GM19463 (cell line): Measurements from ENCODE around the gene SLC2A11.

Experiments
- ATAC-seq: cut with Tn5 transposase; IDR thresholded peaks from one replicate; pipeline ENCODE4 v1.9.1; 2021; ENCODE audit warnings: mild to moderate bottlenecking, moderate library complexity; ENCODE audit not compliant: unreplicated experiment

Gene SLC2A11

DNA sequence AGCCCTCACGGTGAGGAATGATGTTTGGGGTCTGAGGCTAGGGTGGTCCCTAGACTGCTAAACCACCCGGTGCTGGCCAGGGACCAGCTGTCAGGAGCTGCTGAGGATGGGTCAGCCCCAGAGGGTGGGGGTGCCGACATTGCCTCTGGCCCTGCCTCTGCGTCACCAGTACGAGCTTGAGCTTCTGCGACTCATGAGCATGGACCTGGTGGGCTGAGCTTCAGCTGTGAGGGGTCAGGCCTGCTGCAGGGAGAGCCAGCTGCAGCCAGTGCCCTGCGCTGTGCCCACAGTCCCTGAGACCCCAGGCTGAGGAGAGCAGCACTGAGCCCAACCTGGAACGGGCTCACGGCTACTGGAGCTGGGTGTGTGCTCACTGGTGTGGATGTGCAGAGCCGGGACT, 25.9 kb upstream of the SLC2A11 start:
- no peak for ATAC-seq

DNA sequence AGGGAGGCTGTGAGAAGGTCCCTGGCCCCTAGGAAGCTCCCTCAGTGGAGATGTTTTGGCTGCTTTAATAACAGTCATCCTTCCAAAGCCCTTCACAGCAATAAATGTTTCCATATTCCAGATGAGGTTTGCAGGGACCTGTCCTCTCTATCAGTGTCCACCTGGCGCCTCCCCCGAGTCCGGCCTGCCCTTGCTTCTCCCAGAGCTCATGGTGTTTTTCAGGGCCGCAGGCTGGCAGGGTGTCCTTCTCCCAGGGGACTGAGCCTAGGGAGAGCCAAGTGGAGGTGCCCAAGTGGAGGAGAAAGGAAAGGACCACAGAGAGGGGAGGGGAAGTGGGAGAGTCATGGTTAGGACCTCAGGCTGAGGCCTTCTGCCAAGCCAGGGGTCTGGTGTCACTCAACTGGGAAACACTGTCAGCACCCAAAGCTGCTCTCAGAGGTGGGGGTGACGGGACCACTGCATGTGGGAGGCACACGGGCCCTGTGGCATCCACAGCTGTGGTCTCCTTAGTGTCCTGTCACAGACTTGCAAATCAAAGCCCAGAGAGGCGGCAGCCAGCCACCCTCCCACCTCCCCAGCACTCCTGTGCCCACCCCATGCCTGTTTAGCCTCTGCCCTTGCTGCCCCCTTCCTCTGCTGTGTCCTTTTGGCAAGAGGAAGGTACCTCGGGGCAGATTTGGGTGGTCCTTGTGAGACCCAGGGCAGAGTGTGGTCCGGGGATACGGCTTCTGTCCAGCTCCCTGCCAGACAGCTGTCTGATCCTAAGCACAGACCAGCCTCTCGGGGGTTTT, 25.3 kb upstream of the SLC2A11 start:
- ATAC-seq: no peak

- ATAC-seq: no peak
Measured at GRCh38 chr22:23833017-23833751, 24.5 kb upstream of the SLC2A11 start.

GRCh38 chr22:23833911-23834317, 23.8 kb upstream of the SLC2A11 start:
- no peak for ATAC-seq

- no peak for ATAC-seq
Measured at GRCh38 chr22:23834406-23834792, 23.3 kb upstream of the SLC2A11 start.

DNA sequence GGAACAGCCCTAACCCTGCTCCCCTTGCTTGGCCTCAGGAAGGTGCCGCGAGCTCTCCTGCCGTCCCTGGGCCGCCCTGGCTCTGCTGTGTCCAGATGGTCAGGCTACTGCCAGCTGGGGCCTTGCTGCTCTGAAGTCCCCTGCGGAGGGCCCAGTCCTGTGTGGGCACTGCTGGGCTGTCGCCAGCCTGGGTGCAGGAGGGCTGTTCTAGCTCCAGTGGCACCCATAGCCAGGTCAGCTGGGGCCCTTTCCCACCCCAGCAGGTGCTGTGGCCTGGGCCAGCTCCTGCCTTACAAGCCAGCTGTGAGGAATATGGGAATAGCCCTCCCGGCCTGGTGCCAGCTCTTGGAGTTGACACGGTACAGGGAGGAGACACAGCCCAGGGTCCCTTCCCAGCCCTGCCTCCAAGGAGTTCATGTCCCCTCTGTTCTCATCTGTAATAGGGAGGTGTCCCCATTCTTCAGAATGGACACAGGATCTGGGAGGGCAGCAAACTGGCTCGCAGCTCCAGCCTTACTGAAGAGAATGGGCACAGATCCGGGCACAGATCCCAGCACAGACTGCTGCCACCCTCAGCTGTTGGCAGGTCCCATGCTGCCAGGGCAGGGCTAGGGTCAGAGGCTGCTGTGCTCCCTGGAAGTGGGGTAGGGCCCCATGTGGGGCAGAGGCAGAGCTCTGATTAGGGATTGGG, 22.7 kb upstream of the SLC2A11 start:
- ATAC-seq: no peak

DNA sequence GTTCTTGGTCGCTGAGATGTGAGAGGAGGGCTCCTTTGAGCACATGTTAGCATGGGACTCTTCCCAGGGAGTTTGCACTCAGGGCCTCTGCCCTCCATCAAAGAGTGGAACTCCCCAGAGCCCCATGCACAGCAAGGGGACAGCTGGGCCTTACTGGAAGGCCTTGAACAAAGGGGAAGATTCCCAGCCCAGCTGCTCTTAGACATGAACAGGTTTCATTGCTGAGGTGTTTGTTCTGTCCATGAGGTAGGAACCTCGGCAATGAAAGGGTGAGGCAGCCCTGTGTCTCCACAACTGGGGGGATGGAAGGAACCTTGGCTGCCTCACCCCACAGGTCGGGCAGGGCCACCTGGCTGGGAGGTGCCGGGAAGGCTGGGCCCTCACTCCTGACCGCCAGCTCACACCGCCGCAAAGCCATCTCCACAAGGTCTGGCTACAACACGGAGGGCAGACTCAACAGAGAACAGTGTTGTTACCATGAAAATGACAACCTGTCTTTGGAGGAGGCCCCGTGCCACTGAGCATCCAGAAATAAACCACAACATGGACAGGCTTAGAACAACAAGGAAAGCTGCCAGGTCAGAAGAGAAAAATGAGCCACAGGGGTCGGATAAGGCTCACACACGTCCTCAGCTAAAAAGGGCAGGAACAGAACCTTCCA, 22.1 kb upstream of the SLC2A11 start:
- ATAC-seq: no peak

GRCh38 chr22:23836281-23836680, 21.4 kb upstream of the SLC2A11 start:
- no peak for ATAC-seq

- no peak for ATAC-seq
Measured at GRCh38 chr22:23836692-23837495, 20.8 kb upstream of the SLC2A11 start.

DNA sequence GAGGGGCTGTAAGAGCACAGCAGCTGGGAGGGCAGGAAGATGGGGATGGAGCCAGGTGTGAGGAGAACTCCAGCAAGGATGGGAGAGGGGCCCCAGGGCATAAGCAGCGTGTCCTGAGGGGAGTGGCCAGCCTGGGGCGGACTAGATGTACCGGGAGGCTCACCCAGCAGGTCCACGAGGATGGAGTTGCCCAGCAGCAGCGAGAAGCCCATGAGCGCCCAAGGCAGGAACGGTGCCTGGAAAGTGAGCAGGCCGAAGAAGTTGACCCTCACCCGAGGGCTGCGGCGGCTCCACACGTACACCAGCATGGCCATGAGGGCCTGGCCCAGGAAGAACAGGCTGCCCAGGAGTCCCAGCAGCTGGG, 20.2 kb upstream of the SLC2A11 start:
- ATAC-seq: no peak

- ATAC-seq: no peak
Measured at GRCh38 chr22:23837911-23838680, 19.6 kb upstream of the SLC2A11 start.

DNA sequence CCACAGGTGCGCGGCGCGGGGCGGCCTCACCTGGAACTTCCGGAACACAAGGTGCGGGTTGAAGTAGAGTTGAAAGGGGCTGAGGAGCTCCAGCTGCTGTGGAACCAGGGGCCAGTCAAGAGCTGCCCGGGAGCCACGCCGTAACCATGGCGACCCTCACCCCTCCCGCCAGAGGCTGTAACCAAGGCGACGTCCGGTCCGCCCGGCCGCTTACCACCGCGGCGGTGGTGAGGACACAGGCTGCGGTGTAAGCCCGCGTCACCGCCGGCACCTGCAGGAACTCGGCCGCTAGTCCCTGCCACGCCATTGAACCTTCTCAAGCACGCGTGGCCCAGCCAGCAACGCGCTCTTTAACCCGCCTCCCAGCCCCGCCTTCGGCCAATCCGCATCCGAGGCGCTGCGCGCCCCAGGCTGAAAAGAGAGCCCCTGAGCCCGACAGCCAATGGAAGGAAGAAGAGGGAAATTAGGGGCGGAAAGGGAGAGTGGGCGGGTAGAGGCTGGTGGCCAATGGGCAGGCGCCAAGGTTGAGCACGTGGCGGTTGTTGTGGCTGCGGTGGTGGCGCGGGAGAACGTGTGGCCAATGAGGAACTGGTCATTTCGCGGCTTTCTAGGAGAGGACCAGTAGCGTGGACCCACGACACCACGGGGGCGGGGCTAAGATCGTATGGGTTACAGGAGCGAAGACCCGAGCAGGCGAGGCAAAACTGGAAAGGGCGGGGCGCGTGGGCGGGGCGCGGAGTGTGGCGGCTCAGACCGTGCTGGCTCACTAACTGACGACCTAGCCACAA, 18.8 kb upstream of the SLC2A11 start, which contains the start of gene DERL3:
DERL3 (minus strand) TSS at position 326 of the 788 bp plus-strand sequence; CDS start at position 307, 19 bp downstream.
- ATAC-seq: peak; percentile 89

DNA sequence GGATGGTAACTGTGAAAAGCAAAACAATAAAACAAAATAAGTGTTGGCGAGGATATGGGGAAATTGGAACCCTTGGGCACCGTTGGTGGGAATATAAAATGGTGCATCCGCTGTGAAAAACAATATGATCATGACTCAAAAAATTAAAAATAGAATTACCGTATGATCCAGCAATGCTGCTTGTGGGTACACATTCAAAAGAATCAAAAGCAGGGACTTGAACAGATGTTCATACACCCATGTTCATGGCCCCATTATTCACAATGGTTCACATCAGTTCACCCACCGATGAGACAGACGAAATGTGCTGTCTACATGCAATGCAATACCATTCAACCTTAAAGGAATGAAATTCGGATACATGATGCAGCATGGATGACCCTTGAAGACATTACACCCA, 17.6 kb upstream of the SLC2A11 start:
- ATAC-seq: no peak

- ATAC-seq: no peak
Measured at GRCh38 chr22:23841292-23841691, 16.4 kb upstream of the SLC2A11 start.

GRCh38 chr22:23841736-23842445, 15.8 kb upstream of the SLC2A11 start:
- no peak for ATAC-seq

GRCh38 chr22:23842599-23842998, 15.1 kb upstream of the SLC2A11 start:
- no peak for ATAC-seq

DNA sequence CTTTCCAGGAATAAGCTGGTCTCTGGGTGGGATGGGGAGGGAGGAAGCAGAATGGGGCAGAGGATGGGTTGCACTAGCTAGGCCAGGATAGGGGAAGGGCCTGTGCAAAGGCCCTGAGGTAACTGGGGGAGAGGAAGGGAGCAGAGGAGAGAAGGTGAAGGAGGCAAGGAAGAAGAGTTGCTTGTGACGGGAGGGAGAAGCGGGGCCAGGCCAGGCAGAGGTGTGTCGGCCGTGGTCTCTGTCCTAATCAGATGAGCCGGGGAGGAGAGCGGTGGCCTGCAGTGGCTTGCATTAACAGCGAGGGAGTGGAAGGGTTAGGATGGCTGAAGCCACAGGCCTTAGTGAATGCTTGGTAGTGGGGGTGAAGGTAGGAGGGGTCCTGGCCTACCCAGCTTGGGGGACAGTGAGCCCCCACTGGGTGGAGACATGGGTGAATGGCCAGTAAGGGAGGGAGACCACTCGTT, 12.9 kb upstream of the SLC2A11 start:
- no peak for ATAC-seq
